Activated T-cell treated with anti-CD3 and anti-CD28 coated beads for 24 hours (primary cell): Measurements from ENCODE around the gene CUX1.

Experiments
- DNase-seq: peaks from one replicate; pipeline ENCODE4 v3.0.0-alpha.2; 2020; ENCODE audit warnings: low read depth

The CUX1 gene

GRCh38 chr7:102272075-102272916 is 454.9 kb downstream of the CUX1 start:
- peak; percentile 56 for DNase-seq

DNA sequence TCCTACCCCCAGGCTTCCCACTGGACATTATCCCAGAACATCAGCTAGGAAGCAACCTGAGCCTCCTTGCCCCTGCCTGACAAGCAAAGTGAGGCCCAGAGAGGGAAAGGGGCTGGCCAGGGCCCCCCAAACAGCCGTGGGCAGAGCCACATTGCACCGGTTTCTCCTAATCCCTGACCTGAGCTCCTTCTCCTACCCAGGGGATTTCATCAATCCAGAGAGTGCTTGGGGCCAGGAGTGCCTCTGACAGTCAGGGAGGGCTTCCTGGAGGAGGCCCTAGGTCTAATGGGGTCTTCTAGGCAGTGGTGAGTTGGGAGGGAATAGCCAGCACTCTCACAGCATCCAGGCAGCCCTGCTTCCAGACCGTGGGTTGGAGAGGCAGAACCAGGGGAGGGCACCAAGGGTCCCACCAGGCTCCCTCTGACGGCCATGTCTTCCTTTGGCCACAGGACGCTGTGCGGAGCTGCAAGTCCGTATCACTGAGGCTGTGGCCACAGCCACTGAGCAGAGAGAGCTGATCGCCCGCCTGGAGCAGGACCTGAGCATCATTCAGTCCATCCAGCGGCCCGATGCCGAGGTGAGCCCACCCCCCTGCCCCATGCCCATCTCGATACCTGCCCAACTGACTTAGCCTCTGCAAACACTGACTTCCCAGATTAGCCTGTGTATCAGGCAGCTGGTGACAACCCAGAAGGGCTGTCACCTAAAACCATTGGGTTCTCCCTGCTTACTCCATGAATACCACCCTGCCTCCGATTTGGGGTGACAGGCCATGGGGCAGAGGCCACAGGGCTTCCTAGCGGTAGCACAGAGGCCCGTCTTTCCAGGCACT is 455.7 kb downstream of the CUX1 start:
- no peak for DNase-seq

GRCh38 chr7:102273749-102274712 is 456.6 kb downstream of the CUX1 start:
- DNase-seq = no peak

GRCh38 chr7:102275123-102275703 is 457.8 kb downstream of the CUX1 start:
- no peak for DNase-seq

- DNase-seq = no peak
Measured at GRCh38 chr7:102277901-102278300, 460.5 kb downstream of the CUX1 start.

GRCh38 chr7:102279537-102280400 is 462.3 kb downstream of the CUX1 start:
- peak; percentile 47 for DNase-seq

DNA sequence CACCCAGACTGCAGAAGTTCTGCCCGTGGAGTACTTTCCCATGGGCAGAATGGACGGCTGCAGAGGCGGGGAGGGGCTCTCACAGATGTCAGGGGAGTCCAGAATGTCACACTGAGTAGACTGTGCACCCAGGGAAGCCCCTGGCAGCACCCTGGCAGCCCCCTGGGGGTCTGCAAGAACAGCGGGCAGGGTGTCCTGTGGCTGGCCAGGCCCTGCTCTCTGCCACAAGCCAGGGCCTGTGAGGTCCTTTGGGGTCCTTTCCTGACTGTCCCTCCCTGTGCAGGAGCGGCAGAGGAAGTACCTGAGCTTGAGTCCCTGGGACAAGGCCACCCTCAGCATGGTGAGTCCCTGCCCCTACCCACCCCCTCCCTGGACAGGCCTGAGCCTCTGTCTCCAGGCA is 463.1 kb downstream of the CUX1 start:
- DNase-seq = no peak

- DNase-seq = no peak
Measured at GRCh38 chr7:102281785-102282184, 464.4 kb downstream of the CUX1 start.

- no peak for DNase-seq
Measured at GRCh38 chr7:102282465-102283362, 465.3 kb downstream of the CUX1 start.

DNA sequence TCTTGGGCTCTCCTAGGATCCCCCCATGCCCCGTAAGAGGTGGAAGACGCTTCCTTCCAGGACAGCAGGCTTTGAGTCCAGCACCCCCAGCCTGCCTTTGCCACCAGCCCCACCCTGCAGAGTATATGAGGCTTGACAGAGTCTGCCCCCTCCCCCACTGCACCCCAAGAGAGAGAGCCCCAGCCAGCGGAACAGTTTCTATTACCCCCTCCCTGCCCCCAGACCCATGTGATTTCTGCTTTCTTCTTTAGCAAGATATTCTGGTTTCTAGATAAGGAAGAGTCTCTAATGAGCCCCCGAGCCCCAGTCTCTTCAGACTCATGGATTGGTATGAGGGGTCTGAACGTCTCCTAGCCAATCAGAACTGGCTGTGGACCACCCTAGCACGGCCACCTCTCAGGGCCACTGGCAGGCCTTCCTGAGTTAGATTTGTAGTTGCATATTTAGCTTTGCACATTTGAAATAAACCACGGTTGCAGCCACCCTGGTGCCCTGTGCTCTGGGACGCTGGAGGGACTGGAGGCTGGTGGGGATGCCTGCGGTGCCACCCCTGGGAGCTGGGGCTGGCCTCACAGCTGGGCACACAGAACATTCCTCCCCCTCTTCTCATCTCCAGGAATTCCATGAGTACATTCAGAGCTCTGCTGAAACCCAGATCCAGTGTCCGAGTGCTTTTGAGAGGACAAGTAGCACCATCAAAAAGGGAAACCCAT is 466.2 kb downstream of the CUX1 start:
- DNase-seq = no peak

DNA sequence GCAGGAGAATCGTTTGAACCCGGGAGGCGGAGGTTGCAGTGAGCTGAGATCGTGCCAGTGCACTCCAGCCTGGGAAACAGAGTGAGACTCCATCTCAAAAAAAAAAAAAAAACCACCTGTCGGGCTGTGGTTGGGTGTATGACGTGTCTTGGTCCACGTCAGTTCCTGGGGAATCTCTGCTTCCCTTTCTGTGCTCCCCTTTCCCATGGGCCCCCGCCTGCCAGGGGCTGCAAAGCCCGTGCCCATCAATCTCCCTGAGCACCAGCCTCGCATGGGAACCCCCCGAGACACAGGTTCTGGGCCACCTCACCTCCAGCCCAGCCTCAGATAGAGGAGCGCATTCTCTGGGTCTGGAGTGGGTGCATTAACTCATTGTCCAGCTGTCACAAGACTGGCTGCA is 467.0 kb downstream of the CUX1 start:
- DNase-seq = no peak

- DNase-seq = no peak
Measured at GRCh38 chr7:102284891-102285539, 467.6 kb downstream of the CUX1 start.

DNA sequence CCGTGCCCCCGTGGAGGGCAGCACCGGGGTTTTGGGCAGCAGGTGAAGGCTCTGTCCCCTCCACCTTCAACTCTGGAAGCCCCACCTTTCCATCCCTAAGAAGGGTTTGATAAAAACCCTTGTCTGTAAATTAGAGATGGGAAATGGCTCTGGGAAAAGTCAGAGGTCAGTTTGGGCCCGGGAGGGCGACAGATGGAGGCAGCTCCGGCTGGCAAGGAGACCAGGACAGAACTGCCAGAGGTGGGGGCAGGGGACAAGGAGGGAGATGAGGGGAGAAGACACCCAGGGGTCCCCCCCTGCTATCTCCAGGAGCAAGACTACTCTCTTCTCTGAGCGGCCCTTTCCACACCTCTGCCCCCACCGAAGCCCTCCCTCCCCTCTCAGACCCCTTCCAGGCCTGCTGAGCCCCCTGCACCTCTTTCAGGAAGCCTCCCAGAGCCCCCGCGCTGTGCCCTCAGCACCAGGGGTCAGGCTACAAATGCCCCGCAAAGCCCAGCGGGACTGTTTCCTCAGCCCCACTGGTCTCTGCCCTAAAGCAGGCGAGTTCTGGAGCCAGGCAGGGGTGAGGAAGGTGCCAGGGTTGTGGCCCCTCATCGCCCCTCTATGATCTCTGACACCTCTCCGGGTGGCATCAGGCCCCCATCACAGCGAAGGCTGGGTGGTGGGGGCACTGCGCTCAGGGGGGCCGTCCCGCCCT is 468.3 kb downstream of the CUX1 start:
- no peak for DNase-seq

- no peak for DNase-seq
Measured at GRCh38 chr7:102286237-102287110, 469.0 kb downstream of the CUX1 start, which contains the start of gene SH2B2. Gene SH2B2, plus strand, starts transcription at chr7:102286868. Its CDS starts 13,683 bp downstream, at chr7:102300551.

- DNase-seq = no peak
Measured at GRCh38 chr7:102287111-102287980, 469.9 kb downstream of the CUX1 start.

- DNase-seq = no peak
Measured at GRCh38 chr7:102287981-102288278, 470.5 kb downstream of the CUX1 start.
